Pancreas (tissue), 10 donors: ENCODE results near the gene FAM72B. TPM values are rescaled to one million over a fixed set of nuclear protein-coding genes. Genes with fewer than 3 reads are reported as not detected.
"Not testable (repeated sequence)": the region's sequence is repeated elsewhere in the genome, so short reads cannot be mapped to it uniquely, and the experiment has no call there.

Experiments
- ATAC-seq, 4 donors: fragments of 200-7000 bp; cut with Tn5 transposase; one replicate each; pipeline versions ENCODE4 v1.8.0 to v1.9.1; 2020; ENCODE audit warnings: mild to moderate bottlenecking in 4 of 4, moderate library complexity in 4 of 4
- DNase-seq, 6 donors: peaks; one replicate each; pipeline ENCODE4 v3.0.0-alpha.2; 2020
- FAIRE-seq: peaks from 2 replicates; lab custom pipeline; 2012; peaks lifted over from hg19 to GRCh38; lab: Jason Lieb, UNC
- H3K27ac ChIP-seq, 4 donors: fragments of 200-600 bp; sonication (generic); 1 replicate in 3 of 4; 2 replicates in 1 of 4; pipeline versions ENCODE4 v1.5.0 to v1.8.0; 2020
- H3K27me3 ChIP-seq, 4 donors: fragments of 200-600 bp; one replicate each; pipeline ENCODE4 v1.8.0; 2021
- H3K36me3 ChIP-seq, 3 donors: fragments of 200-600 bp; sonication (generic) in 1 of 3; one replicate each; pipeline versions ENCODE4 v1.5.0 to v1.8.0; 2020 to 2021
- H3K4me1 ChIP-seq, 3 donors: fragments of 200-600 bp; one replicate each; pipeline ENCODE4 v1.8.0; 2021
- H3K4me3 ChIP-seq, 4 donors: fragments of 200-600 bp; sonication (generic) in 2 of 4; one replicate each; pipeline versions ENCODE4 v1.5.0 to v1.8.0; 2020 to 2021
- H3K9me3 ChIP-seq, 4 donors: fragments of 200-600 bp; one replicate each; pipeline ENCODE4 v1.8.0; 2021
- WGBS, 2 donors: extraction: QIAGEN DNeasy Blood & Tissue Kit; methylation state at CpG; one replicate each; pipeline ENCODE4 v1.1.7; 2013; 5-methylcytosine and 5-hydroxymethylcytosine counted together
- intact Hi-C, 3 donors: fragments of 100-400 bp; cut with DNase I; formaldehyde crosslinking; loops; one replicate each; pipeline versions ENCODE4 v1.11.1 to v1.14.2; 2022
- polyA plus RNA-seq, 2 donors: library from polyadenylated mRNA; stranded (reverse); fragments of 200-250 nt; gene quantifications; one replicate each; pipeline ENCODE4 v1.2.3, GENCODE V29; 2013
- total RNA-seq, 6 donors: library from RNA; stranded (reverse); fragmentation: NEBNext Ultra II Directional in 4 of 6; extraction: Animal tissue kit (Norgen Biotek cat#: 25700) in 4 of 6; gene quantifications; one replicate each; pipeline versions ENCODE4 v1.2.1 to v1.2.4, GENCODE V29; 2021 to 2023
- donor health status: healthy with polysubstance abuse.
- donor health status: DM: no; HTN: no; CAD: no; lungs with moderate emphysema.
- donor health status: DM: no; HTN: no; CAD: no.
- donor health status: control.
- donor health status: control.
- donor health status: Bipolar disorder and iron deficiency.
- donor health status: DM: yes; HTN: yes; CAD: no.
- donor health status: DM: no; HTN: no; CAD: no.
- donor health status: DM: no; HTN: no; CAD: no.
- donor health status: DM: yes; HTN: yes; CAD: no.

FAM72B gene
- under 1 TPM in 2 of 6 donors, not detected in 4; 0.16 to 0.47 TPM for total RNA-seq
- polyA plus RNA-seq: under 1 TPM; 0.19 to 0.31 TPM

DNA sequence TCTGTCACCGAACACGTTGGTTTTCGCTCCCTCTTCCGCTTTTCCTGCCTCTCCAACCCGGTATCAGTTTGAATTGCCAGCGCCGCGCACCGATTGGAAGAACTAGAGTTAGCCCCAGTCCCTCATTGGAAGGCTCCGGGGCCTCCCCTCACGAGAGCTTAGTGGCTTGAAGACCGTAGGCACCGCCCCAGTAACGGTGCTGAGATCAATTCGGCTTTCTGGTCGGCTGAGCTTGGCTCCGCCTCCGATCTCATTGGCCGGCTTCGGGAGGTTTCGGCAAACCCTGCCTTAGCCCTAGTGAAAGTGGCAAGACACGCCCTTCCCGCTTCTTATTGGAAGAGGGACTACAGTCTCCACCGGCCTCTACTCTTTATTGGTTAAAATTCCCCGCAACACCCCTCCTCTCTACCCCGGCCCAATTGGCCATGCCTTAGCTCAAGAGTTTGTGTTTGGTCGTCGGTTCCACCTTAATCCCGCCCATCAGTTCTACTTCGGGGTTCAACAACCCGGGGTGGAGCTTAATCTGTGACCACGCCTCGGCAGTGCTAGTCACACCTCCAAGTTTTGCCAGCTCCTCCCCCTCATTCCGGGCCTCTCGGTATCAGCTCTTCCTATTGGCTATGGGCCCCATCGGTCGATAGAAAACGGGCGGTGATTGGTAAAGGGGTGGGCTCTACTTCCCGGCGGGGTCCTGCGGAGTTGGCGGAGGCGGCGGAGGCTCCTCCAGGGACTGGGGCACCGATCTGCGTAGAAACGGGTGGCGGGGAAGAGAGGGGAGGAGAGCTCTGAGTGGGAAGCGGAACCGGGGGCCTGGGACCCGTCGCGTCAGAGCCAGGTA, at the start of gene FAM72B, which contains the start of gene SRGAP2C:
Gene FAM72B, minus strand, starts transcription at position 51 of the 838 bp plus-strand sequence. CDS start 851 bp downstream, outside the sequence.
Gene SRGAP2C, plus strand, starts transcription at position 686 of the 838 bp plus-strand sequence. CDS start 2,472 bp downstream, outside the sequence.
- H3K27me3 ChIP-seq, H3K36me3 ChIP-seq, H3K9me3 ChIP-seq, H3K4me1 ChIP-seq, intact Hi-C loops: not testable (repeated sequence)
- Histone ChIP-seq H3K27ac (peak within 1 kb of the TSS in 1 of 4 donors; percentile 36), H3K4me3 (peak within 1 kb of the TSS in 3 of 4 donors; percentile 12 to 36 (median 24))
- DNase-seq: peak; percentile 81 to 97 (median 93)
- peak; percentile 84 to 92 (median 85) for ATAC-seq
- 0 to 2% methylated on average over 23 to 35 of the region's 54 CpGs for WGBS, 2 donors
- peak; percentile 96 for FAIRE-seq

DNA sequence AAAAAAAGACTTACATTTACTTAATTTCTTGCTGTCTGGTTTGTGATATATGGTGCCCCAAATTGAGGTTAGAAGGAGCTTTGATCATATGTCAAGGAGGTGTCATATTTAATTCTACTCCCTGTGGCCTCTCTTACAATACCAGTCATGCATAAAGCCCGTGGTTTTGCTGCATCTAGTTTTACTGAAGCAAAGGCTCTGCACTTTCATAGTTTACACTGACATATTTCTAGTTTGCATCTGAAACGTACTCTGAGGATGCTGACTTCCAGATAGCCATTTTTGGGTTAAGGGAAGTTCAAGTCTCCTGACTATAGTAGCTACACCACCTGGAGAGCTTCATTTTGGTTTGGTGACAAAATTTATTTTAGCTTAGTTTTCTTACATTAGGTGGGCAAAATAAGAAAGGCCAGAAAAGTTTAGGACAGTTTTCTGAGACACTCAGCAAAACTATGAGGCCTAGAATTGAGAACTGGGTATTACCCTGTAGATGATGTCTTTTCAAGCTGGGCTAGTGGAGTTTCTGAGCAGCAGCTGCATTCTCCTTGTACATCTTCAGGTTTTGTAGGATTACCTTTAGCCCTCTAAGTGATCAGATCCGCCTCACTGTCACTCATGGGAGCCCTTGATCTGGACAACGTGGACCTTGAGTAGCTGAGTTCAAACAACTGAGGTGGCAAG, 48.4 kb upstream of the FAM72B start:
- WGBS, 2 donors: 59 to 95% methylated on average over 1 to 2 of the region's 4 CpGs
- DNase-seq, H3K4me1 ChIP-seq, H3K36me3 ChIP-seq, H3K9me3 ChIP-seq, H3K4me3 ChIP-seq, H3K27me3 ChIP-seq, ATAC-seq, H3K27ac ChIP-seq, FAIRE-seq, intact Hi-C loops: not testable (repeated sequence)

DNA sequence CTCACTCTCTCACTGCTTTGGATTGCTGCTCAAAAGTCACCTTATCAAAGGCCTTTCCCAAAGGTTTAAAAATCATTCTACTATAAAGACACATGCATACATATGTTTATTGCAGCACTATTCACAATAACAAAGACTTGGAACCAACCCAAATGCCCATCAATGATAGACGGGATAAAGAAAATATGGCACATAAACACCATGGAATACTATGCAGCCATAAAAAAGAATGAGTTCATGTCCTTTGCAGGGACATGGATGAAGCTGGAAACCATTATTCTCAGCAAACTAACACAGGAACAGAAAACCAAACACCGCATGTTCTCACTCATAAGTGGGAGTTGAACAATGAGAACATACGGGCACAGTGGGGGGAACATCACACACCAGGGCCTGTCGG, 46.5 kb upstream of the FAM72B start:
- WGBS, 2 donors: 74 to 80% methylated on average over 1 of the region's 4 CpGs
- FAIRE-seq, DNase-seq, H3K36me3 ChIP-seq, H3K4me3 ChIP-seq, H3K9me3 ChIP-seq, intact Hi-C loops, H3K27ac ChIP-seq, H3K27me3 ChIP-seq, ATAC-seq, H3K4me1 ChIP-seq: not testable (repeated sequence)

DNA sequence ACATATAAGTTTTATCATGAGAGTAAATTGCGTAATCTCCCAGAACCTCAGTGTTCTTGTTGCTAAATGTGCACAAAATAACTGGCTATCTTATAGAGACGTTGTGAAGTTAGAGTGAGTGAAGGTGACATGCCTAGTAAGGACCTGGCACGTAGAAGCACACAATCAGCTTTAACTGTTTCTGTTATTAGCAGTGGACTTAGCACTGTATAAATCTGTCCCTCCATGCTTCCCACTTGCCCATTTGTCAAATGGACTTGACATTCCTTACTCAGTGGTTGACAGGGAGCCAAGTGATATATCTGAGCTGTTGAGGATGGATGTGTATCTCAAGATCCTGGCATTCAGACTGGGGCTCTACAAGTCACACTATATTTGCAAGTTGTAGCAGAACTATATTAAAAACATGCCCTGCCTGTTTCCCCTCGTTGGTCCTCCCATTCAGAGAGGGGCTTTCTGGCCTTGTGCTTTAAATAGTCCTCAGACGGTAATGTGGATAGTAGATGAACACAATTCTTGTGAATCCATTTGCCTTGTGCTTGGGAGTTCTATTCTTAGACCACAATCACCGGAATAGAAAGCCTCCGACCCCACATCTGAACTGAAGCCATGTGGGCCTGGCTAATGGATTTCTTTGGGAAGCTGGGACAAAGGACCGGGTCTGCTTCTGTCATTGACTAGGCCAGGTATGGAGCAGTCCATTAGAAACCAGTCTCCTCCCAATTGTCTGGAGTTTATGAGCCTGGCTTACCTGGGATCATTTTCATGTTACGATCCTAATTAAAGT, 43.6 kb upstream of the FAM72B start:
- intact Hi-C loops, ATAC-seq, H3K4me1 ChIP-seq, H3K36me3 ChIP-seq, H3K27me3 ChIP-seq, H3K9me3 ChIP-seq, DNase-seq, H3K27ac ChIP-seq, H3K4me3 ChIP-seq, FAIRE-seq: not testable (repeated sequence)
- WGBS, 2 donors: 85 to 92% methylated on average over 1 to 4 of the region's 9 CpGs

DNA sequence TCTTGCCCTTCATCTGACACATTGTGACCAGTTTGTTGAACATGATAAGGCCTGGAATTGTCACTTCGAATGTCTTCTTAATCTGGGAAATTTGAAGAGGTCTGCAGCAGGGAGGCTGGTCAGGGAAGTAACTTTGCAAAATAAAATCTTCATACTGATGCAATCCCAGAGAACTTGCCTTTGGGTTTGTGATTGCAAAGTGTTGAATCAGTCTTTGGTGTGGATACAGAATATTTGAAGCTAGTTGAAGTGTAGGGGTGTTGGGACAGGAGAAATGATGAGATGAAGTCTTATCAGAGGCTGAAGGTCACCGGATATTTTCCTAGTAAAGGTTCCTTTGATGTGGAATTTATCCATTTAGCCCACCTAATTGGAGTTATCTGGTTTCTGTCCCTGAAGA, 42.8 kb upstream of the FAM72B start:
- WGBS, 2 donors: 56 to 63% methylated on average over 1 of the region's 2 CpGs
- H3K9me3 ChIP-seq, H3K27me3 ChIP-seq, H3K4me3 ChIP-seq, H3K36me3 ChIP-seq, FAIRE-seq, H3K27ac ChIP-seq, H3K4me1 ChIP-seq, ATAC-seq, intact Hi-C loops, DNase-seq: not testable (repeated sequence)

DNA sequence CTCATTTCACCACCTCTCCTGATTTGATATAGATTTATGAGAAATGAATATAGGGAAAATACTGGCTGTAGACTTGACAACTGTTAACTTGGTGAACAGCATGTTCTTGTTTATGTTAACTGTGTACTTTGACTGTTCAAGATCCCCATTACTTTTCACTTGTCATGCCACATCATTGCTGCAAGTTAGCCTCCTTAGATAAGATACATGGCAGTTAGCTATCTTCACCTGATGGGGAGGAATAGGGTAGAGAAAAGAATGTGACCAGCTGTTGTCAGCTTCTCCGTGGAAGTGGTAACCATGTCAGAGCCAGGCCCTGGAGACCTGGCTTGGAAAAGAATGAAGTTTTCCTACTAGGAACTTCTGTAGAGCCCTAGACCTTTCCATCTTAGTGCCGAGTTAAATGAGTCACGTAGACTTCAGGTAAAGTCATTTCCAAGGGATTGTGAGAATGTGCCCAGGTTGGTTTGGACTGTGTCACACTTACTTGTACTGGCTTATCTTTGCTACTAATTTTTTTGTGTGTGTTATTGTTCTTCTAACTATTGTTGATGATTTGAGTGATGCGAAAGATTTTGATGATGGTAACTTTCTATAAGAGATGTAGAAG, 42.3 kb upstream of the FAM72B start:
- H3K36me3 ChIP-seq, intact Hi-C loops, H3K4me3 ChIP-seq, DNase-seq, FAIRE-seq, H3K27me3 ChIP-seq, ATAC-seq, H3K9me3 ChIP-seq, H3K4me1 ChIP-seq, H3K27ac ChIP-seq: not testable (repeated sequence)
- 87 to 91% methylated on average over 2 of the region's 4 CpGs for WGBS, 2 donors

DNA sequence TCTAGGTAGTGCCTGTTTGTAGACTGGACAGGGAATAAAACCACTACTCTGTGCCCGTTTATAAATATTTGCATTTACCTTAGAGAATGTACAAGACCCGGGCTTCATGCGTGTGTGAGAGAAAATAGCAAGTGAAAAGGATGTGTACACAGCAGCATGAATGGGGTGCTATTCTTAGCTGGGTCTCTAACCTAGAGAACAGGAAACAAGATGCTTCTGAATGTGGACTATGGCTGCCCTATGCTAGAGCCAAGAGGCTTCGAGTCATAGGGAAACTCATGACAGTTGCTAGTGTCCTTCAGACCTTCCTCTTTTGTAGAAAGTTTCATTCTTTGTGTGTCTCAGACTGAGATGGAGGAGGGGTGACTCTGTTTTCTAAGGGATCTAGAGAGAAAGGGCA, 40.6 kb upstream of the FAM72B start:
- H3K4me3 ChIP-seq, H3K36me3 ChIP-seq, FAIRE-seq, H3K9me3 ChIP-seq, H3K4me1 ChIP-seq, H3K27me3 ChIP-seq, H3K27ac ChIP-seq, intact Hi-C loops, DNase-seq: not testable (repeated sequence)
- 33 to 49% methylated on average over 3 of the region's 4 CpGs for WGBS, 2 donors
- peak in 3 of 4 donors; percentile 53 to 90 (median 82) for ATAC-seq

DNA sequence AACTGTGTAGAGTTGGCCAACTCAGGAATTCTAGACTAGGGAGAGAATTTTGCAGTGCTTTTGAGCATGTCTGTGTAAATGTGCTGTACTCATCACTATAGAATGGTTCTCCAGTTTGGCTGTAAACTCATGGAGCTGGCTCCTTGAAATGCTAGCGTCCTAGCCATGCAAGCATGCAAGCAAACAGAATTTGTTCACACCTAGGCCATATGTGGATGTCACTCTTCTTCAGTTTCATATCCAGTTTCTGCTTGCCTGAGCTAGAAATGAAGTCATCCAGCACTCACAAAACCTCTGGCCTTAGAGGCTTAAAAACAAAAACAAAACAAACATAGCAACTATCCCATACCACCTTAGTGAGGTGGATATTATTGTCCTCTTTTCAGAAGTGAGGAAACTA, 37.6 kb upstream of the FAM72B start:
- H3K36me3 ChIP-seq, ATAC-seq, H3K4me3 ChIP-seq, H3K9me3 ChIP-seq, intact Hi-C loops, H3K27ac ChIP-seq, DNase-seq, H3K4me1 ChIP-seq, FAIRE-seq, H3K27me3 ChIP-seq: not testable (repeated sequence)
- 84 to 93% methylated on average over 1 of the region's 1 CpG for WGBS, 2 donors

DNA sequence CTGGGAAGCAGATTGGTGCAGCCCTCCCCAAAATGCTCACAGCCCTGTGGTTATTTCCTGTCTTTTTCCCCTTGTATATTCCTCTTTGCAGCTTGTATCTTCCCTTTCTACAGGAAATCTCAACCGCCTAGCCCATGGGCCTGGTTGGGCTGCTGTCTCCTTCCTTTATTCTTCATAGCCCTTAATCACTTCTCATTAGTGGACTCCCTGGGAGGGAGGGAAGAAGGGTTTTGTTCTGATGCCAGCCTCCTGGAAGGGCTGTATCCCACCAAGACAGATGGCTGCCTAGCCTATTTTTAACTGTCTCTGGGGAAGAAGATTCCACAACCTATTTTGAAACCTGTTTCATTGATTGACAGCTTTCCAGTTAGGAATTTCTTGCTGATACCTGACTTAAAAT, 32.5 kb upstream of the FAM72B start:
- H3K27ac ChIP-seq, DNase-seq, H3K4me1 ChIP-seq, ATAC-seq, H3K36me3 ChIP-seq, H3K9me3 ChIP-seq, FAIRE-seq, intact Hi-C loops, H3K27me3 ChIP-seq, H3K4me3 ChIP-seq: not testable (repeated sequence)
- WGBS, 2 donors: no CpG with 5 or more reads among the region's 1 CpG

DNA sequence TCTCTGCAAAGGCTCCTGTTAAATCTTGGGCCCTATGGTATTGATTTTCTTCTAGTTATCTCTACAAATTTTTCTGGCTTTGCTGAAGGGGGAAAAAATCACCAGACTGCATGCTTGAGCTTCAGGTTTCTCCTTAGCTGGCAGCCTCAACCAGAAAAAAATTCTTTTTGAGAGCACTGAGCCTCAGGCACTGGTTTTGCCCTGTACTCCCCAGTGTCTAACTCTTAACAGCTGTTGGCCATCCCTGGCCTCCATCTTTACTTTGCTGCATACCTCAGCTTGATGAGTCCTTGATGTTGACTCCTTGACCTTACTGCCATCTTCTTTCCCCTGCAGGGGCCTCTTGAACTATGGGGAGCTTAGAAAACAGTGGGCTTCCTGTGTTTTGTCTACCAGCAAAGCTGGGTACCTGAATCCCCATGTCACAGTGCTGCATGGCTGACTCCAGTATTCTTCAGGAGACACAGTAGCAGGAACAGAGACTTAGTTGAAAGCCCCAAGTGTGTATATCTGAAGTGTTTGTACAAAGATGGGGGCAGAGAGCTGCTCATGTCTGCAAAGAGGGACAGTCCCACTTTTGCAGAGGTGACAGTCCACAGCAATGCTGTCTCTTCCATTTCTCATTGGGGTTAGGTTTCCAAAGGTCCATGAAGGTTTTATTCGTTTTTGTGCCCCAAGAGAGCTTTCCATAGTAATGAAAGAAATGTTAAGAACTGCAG, 31.7 kb upstream of the FAM72B start:
- H3K27ac ChIP-seq, H3K36me3 ChIP-seq, H3K4me3 ChIP-seq, FAIRE-seq, intact Hi-C loops, H3K9me3 ChIP-seq, DNase-seq, ATAC-seq, H3K27me3 ChIP-seq, H3K4me1 ChIP-seq: not testable (repeated sequence)
- WGBS, 2 donors: 43 to 55% methylated on average over 1 of the region's 1 CpG
